HepG2 (cell line): Measurements from ENCODE around the gene NATD1. TPM values are rescaled to one million over a fixed set of nuclear protein-coding genes. Genes with fewer than 3 reads are reported as not detected.
A peak's percentile ranks its signal among the peaks of the same experiment; 100 is the strongest.

Experiments
- ATF7 ChIP-seq, 2 experiments: fragments of 450-650 bp in 1 of 2; sonication (generic) in 1 of 2; formaldehyde crosslinking in 1 of 2; IDR thresholded peaks; 2 replicates each; pipeline versions ENCODE4 v1.4.0 to v1.6.1; 2016 to 2020; ENCODE audit warnings: antibody characterized with exemption in 1 of 2, mild to moderate bottlenecking in 1 of 2, missing genetic modification reagents in 1 of 2
- CERS6 ChIP-seq: sonication (generic); formaldehyde crosslinking; IDR thresholded peaks from 2 replicates; pipeline ENCODE4 v1.5.0; 2020; ENCODE audit warnings: missing genetic modification reagents
- DNMT3B ChIP-seq: conservative IDR thresholded peaks from 2 replicates; pipeline ENCODE4 v1.6.1; 2016; ENCODE audit warnings: missing biosample characterization, control low read depth
- ELF1 ChIP-seq: sonication (generic); formaldehyde crosslinking; IDR thresholded peaks from 2 replicates; pipeline ENCODE4 v1.4.0; 2020; ENCODE audit warnings: missing genetic modification reagents
- FIP1L1 ChIP-seq: fragments of 200-400 bp; formaldehyde crosslinking; IDR thresholded peaks from 2 replicates; pipeline ENCODE4 v1.6.1; 2018; ENCODE audit warnings: low read depth, mild to moderate bottlenecking, low read length, moderate library complexity, borderline replicate concordance; ENCODE audit not compliant: insufficient read depth
- HES4 ChIP-seq: sonication (generic); formaldehyde crosslinking; IDR thresholded peaks from 2 replicates; pipeline ENCODE4 v1.9.0; 2021; ENCODE audit warnings: mild to moderate bottlenecking, missing genetic modification reagents, borderline replicate concordance
- HOXD1 ChIP-seq: sonication (generic); formaldehyde crosslinking; IDR thresholded peaks from 2 replicates; pipeline ENCODE4 v1.5.0; 2020; ENCODE audit warnings: missing genetic modification reagents
- IKZF1 ChIP-seq: fragments of 450-650 bp; IDR thresholded peaks from 2 replicates; pipeline ENCODE4 v1.7.1; 2016
- MZF1 ChIP-seq: sonication (generic); formaldehyde crosslinking; IDR thresholded peaks from 2 replicates; pipeline ENCODE4 v1.8.1; 2023; ENCODE audit warnings: mild to moderate bottlenecking, missing genetic modification reagents, borderline replicate concordance
- NCOA2 ChIP-seq: sonication (generic); formaldehyde crosslinking; IDR thresholded peaks from 2 replicates; pipeline ENCODE4 v1.8.0; 2022; ENCODE audit warnings: inconsistent platforms
- POLR2AphosphoS5 ChIP-seq: IDR thresholded peaks from 2 replicates; pipeline ENCODE4 v1.6.1; 2012; ENCODE audit warnings: low read depth, low read length
- RARA ChIP-seq: IDR thresholded peaks from 2 replicates; pipeline ENCODE4 v1.6.1; 2016; ENCODE audit warnings: missing genetic modification reagents, missing compliant biosample characterization
- RBM22 ChIP-seq: fragments of 200-400 bp; formaldehyde crosslinking; optimal IDR thresholded peaks from 2 replicates; pipeline ENCODE3; 2017; ENCODE audit warnings: mild to moderate bottlenecking, low read length, moderate library complexity
- RFX5 ChIP-seq: IDR thresholded peaks from 2 replicates; pipeline ENCODE4 v1.6.1; 2011; ENCODE audit warnings: low read depth, low read length, improper control_type of control experiment
- THAP8 ChIP-seq: sonication (generic); formaldehyde crosslinking; IDR thresholded peaks from 2 replicates; pipeline ENCODE4 v1.5.1; 2020; ENCODE audit warnings: missing genetic modification reagents, mild to moderate bottlenecking, borderline replicate concordance
- TRIM24 ChIP-seq: sonication (generic); formaldehyde crosslinking; IDR thresholded peaks from 2 replicates; pipeline ENCODE4 v1.8.0; 2022; ENCODE audit warnings: mild to moderate bottlenecking, missing genetic modification reagents
- ZBTB14 ChIP-seq: sonication (generic); formaldehyde crosslinking; IDR thresholded peaks from 2 replicates; pipeline ENCODE4 v1.4.0; 2020; ENCODE audit warnings: missing genetic modification reagents
- ZNF121 ChIP-seq: sonication (generic); formaldehyde crosslinking; IDR thresholded peaks from 2 replicates; pipeline ENCODE4 v1.5.0; 2020; ENCODE audit warnings: mild to moderate bottlenecking, missing genetic modification reagents
- ZNF276 ChIP-seq: sonication (generic); formaldehyde crosslinking; IDR thresholded peaks from 2 replicates; pipeline ENCODE4 v1.4.0; 2020; ENCODE audit warnings: mild to moderate bottlenecking, low read depth, missing genetic modification reagents
- ZNF331 ChIP-seq: sonication (generic); formaldehyde crosslinking; IDR thresholded peaks from 2 replicates; pipeline ENCODE4 v1.4.0; 2020; ENCODE audit warnings: missing genetic modification reagents
- ZNF383 ChIP-seq: sonication (generic); formaldehyde crosslinking; IDR thresholded peaks from 2 replicates; pipeline ENCODE4 v1.4.0; 2020; ENCODE audit warnings: missing genetic modification reagents, mild to moderate bottlenecking, borderline replicate concordance
- ZNF569 ChIP-seq: sonication (generic); formaldehyde crosslinking; IDR thresholded peaks from 2 replicates; pipeline ENCODE4 v1.5.0; 2020; ENCODE audit warnings: mild to moderate bottlenecking, missing genetic modification reagents, moderate library complexity, borderline replicate concordance
- ZNF770 ChIP-seq: sonication (generic); formaldehyde crosslinking; IDR thresholded peaks from 2 replicates; pipeline ENCODE4 v1.5.0; 2020; ENCODE audit warnings: mild to moderate bottlenecking, missing genetic modification reagents
- ZNF782 ChIP-seq: sonication (generic); formaldehyde crosslinking; IDR thresholded peaks from 2 replicates; pipeline ENCODE4 v1.4.0; 2020; ENCODE audit warnings: missing genetic modification reagents, mild to moderate bottlenecking, borderline replicate concordance
- polyA plus RNA-seq, 8 experiments: library from polyadenylated mRNA; depleted of rRNA in 3 of 8; stranded (reverse) in 7 of 8; unstranded in 1 of 8; fragments of >200 nt; fragmentation: Illumina TruSeq in 4 of 8; extraction: Trizol in 4 of 8; gene quantifications; 2 replicates each; pipeline versions ENCODE4 v1.2.1 to v1.2.3, GENCODE V29; 2011 to 2016; ENCODE audit warnings: low read depth in 4 of 8, missing spikeins in 1 of 8, mixed read lengths in 1 of 8; ENCODE audit not compliant: insufficient read depth in 1 of 8
- total RNA-seq, 5 experiments: library from RNA; depleted of rRNA; stranded (reverse); fragments of >200 nt; fragmentation: Illumina TruSeq; extraction: Trizol; gene quantifications; 2 replicates each; pipeline ENCODE4 v1.2.3, GENCODE V29; 2016; ENCODE audit warnings: low read depth in 1 of 5

The NATD1 gene
- total and polyA plus RNA-seq, 2 of the 13 experiments (the other 11 are each of a cell fraction or from before 2014, with no cell fraction given), result 0.31 to 2.3 TPM

- TF ChIP-seq RBM22 (no peak), ZBTB14 (CRISPR knock-in tag) (no peak), ZNF121 (no peak), ZNF331 (no peak), POLR2AphosphoS5 (peak; percentile 67), ZNF770 (CRISPR knock-in tag) (0 out of 2 replicates have a peak, but pooled peaks have one; percentile 30), FIP1L1 (no peak), IKZF1 (no peak), TRIM24 (CRISPR knock-in tag) (no peak), THAP8 (CRISPR knock-in tag) (peak; percentile 96), NCOA2 (CRISPR knock-in tag) (no peak), ELF1 (no peak), RFX5 (no peak), HES4 (peak; percentile 40; the same call in 1 of the 2 replicates), ZNF569 (CRISPR knock-in tag) (no peak), HOXD1 (CRISPR knock-in tag) (no peak), ZNF383 (no peak), RARA (CRISPR knock-in tag) (peak; percentile 5; the same call in 1 of the 2 replicates), DNMT3B (CRISPR knock-in tag) (no peak), ATF7 (IDR thresholded peaks at IDR 0.05) (no peak), ATF7 (CRISPR knock-in tag; IDR thresholded peaks at IDR 0.05) (no peak), ZNF276 (CRISPR knock-in tag) (no peak; the same call in 1 of the 2 replicates), CERS6 (CRISPR knock-in tag) (no peak), ZNF782 (CRISPR knock-in tag) (no peak; the same call in none of the 2 replicates), MZF1 (CRISPR knock-in tag) (0 out of 2 replicates have a peak, but pooled peaks have one; percentile 31)
Observed at GRCh38 chr17:21275579-21276263, 22.5 kb upstream of the NATD1 start (continued).
